AG10803 (cell line): Measurements from ENCODE around the gene CLDN10.

Experiments used
- DNase-seq: peaks from one replicate; pipeline ENCODE4 v3.0.0; 2010; ENCODE audit warnings: low read depth
- H3K4me3 ChIP-seq: 2 replicates; pipeline ENCODE4 v1.5.1; 2011; ENCODE audit warnings: mild to moderate bottlenecking, low read length, control low read depth
- TF ChIP-seq, protein P1 (sequence below): conservative IDR thresholded peaks from 2 replicates; pipeline ENCODE4 v1.5.1; 2011; ENCODE audit warnings: mild to moderate bottlenecking, low read length, control low read depth, inconsistent platforms

CLDN10 gene

DNA sequence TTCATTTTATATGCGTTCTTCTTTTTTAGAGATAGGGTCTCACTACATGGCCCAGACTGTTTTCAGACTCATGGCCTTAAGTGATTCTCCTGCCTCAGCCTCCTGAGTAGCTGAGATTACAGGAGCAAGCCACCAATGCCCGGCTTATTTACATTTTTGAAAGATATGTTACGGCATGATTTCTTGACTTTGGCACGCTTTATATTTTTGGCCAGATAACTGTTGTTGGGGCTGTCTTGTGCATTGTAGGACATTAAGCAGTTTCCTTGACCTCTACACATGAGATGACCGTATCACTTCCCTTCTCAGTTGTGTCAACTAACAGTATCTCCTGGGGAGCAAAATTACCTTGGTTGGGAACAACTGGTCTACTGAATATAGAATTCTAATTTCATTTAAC lies 28.9 kb upstream of the CLDN10 start:
- TF ChIP-seq, protein P1, sequence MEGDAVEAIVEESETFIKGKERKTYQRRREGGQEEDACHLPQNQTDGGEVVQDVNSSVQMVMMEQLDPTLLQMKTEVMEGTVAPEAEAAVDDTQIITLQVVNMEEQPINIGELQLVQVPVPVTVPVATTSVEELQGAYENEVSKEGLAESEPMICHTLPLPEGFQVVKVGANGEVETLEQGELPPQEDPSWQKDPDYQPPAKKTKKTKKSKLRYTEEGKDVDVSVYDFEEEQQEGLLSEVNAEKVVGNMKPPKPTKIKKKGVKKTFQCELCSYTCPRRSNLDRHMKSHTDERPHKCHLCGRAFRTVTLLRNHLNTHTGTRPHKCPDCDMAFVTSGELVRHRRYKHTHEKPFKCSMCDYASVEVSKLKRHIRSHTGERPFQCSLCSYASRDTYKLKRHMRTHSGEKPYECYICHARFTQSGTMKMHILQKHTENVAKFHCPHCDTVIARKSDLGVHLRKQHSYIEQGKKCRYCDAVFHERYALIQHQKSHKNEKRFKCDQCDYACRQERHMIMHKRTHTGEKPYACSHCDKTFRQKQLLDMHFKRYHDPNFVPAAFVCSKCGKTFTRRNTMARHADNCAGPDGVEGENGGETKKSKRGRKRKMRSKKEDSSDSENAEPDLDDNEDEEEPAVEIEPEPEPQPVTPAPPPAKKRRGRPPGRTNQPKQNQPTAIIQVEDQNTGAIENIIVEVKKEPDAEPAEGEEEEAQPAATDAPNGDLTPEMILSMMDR: no peak
- DNase-seq: no peak
- H3K4me3 ChIP-seq: no peak overlapping the region

DNA sequence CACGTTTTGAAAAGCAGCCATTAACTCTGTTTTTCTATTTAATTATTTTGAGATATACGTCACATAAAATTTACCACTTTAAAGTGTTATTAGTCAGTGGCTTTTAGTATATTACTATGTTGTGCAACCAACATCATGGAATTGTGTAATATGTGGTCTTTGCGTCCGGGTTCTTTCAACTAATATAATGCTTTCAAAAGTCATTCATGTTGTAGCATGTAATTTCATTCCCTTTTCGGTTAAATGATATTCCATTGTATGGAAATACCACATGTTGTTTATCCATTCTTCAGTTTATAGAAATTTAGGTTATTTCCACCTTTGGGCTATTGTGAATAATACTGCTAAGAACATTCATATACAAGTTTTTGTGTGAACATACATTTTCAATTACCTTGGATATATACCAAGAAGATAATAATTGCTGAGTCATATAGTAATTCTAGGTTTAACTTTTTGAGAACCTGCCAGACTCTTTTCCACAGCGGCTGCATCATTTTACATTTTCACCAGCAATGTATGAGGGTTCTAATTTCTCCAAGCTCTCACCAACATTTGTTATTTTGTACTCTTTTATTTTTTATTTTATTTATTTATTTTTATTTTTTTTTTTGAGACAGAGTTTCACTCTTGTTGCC lies 28.1 kb upstream of the CLDN10 start:
- no peak overlapping the region for H3K4me3 ChIP-seq
- DNase-seq: no peak
- TF ChIP-seq, protein P1: no peak

DNA sequence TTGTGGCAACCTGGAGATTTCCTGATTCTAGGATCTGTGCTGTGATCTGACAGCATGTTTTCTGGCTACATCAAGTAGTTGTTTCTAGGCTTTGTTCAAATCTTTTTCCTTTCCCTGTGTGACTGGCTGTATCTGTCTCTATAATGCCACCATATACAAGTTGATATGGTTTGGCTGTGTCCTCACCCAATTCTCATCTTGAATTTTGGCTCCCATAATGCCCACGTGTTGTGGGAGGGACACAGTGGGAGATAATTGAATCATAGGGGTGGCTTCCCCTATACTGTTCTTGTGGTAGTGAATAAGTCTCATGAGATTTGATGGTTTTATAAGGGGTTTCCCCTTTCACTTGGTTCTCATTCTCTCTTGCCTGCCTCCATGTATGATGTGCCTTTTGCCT lies 24.6 kb upstream of the CLDN10 start:
- H3K4me3 ChIP-seq: no peak overlapping the region
- TF ChIP-seq, protein P1: no peak
- DNase-seq: no peak

DNA sequence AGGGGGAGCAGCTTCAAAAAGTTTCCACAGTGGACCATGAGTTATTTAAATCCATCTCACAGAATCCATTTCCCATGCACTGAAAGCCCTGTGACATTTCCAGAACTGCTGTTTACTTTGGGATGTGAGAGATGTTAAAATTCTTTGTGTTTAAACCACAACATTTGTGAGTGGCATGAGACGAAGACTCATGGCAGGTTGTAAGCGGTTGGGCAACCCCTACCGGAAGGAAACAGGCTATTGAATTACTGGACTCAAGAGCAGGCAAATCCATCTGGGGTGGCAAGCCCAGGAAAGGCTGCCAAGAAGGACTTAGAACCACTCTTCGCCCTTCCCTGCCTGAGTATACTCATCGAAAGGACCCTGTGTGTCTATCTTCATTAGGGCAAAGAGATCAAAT lies 22.3 kb upstream of the CLDN10 start:
- TF ChIP-seq, protein P1: no peak
- DNase-seq: peak; percentile 11
- no peak overlapping the region for H3K4me3 ChIP-seq

DNA sequence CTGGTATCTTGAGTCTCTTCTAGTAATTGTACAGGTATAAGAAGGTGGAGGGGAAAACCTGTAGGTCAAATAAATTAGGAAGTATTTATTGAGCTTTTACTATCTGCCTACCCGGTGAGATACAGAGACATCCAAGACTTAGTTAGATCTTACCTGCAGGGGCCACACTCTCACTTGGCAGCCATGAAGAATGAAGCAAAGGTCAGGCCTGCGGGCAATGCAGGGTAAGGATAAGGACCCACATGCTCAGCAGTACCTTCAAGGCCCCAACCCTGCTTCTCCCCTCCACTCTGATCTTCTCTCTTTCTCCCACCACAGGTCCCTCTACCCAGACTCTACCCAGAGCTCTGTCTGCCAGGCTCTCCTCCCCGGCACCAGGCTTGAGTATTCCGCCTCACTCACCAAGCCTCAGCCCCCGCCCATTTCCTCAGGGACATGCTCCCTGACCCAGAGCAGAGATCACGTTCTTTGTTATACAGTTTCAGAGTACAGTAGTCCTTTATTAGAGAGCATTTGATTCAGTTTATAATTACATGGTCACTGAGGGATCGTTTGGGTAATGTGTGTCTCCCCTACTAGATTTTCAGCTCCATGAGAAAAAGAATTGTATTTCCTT lies 18.9 kb upstream of the CLDN10 start:
- DNase-seq: no peak
- TF ChIP-seq, protein P1: no peak
- no peak overlapping the region for H3K4me3 ChIP-seq

- DNase-seq: peak; percentile 8
- no peak overlapping the region for H3K4me3 ChIP-seq
- TF ChIP-seq, protein P1: no peak
Measured at GRCh38 chr13:95535243-95535642, 17.3 kb upstream of the CLDN10 start.

- TF ChIP-seq, protein P1: peak; percentile 59
- H3K4me3 ChIP-seq: no peak overlapping the region
- DNase-seq: peak; percentile 34
Measured at GRCh38 chr13:95536632-95537241, 15.8 kb upstream of the CLDN10 start.
